GM10248 (cell line): ENCODE results near the gene MON1A.

ENCODE experiments used
- CTCF ChIA-PET: fragments of 300-600 bp; sonication (Branson Sonifier 250); formaldehyde crosslinking; extraction: SDS; loops from one replicate; lab custom pipeline; 2021; ENCODE audit warnings: antibody characterized with exemption; lab: Yijun Ruan, JAX
- POLR2A ChIA-PET: fragments of 350-650 bp; sonication (Branson Sonifier 250); formaldehyde crosslinking; extraction: SDS; loops from one replicate; lab custom pipeline; 2020; ENCODE audit warnings: antibody characterized with exemption; lab: Yijun Ruan, JAX
- DNase-seq: peaks from one replicate; pipeline ENCODE4 v3.0.0; 2012; ENCODE audit errors: extremely low spot score
- TF ChIP-seq, protein P1 (sequence below): IDR thresholded peaks from 2 replicates; pipeline ENCODE4 v1.5.1; 2012; ENCODE audit warnings: mild to moderate bottlenecking, low read depth; ENCODE audit errors: extremely low read depth, missing control alignments, control extremely low read depth

Gene MON1A

DNA sequence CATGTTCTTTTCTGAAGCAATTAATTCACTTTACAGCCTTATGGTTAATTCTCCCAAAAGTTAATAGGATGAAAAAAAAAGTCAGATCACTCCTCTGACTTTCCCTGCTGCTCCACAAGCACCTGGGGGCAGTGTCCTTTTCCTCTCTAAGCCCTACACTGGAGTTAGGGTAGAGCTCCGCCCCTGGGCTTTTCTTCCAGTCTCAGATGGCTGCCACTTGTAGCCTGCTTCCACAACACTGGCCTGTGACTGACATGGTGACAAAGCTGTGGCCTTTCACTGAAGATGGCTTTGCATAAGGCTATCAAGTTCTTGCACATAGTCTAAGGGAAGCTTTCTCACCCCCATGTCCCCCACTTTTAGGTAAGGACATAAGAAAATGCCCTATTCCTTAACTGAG, 1.3 kb upstream of the MON1A start:
- POLR2A ChIA-PET = interaction anchor here (0.6 kb wide), 1 partner anchor 16 kb away, joined by 5 read pairs; no protein-coding TSS in a partner anchor
- DNase-seq = no peak
- TF ChIP-seq, protein P1, sequence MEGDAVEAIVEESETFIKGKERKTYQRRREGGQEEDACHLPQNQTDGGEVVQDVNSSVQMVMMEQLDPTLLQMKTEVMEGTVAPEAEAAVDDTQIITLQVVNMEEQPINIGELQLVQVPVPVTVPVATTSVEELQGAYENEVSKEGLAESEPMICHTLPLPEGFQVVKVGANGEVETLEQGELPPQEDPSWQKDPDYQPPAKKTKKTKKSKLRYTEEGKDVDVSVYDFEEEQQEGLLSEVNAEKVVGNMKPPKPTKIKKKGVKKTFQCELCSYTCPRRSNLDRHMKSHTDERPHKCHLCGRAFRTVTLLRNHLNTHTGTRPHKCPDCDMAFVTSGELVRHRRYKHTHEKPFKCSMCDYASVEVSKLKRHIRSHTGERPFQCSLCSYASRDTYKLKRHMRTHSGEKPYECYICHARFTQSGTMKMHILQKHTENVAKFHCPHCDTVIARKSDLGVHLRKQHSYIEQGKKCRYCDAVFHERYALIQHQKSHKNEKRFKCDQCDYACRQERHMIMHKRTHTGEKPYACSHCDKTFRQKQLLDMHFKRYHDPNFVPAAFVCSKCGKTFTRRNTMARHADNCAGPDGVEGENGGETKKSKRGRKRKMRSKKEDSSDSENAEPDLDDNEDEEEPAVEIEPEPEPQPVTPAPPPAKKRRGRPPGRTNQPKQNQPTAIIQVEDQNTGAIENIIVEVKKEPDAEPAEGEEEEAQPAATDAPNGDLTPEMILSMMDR = no peak
- CTCF ChIA-PET = interaction anchor here (0.9 to 3.2 kb wide), 4 partner anchors 9 to 296 kb away, joined by 3 to 22 read pairs (median 9); partner anchors contain the start of gene RBM6

- TF ChIP-seq, protein P1 = no peak
- ChIA-PET CTCF (interaction anchor here (0.8 to 3.2 kb wide), 11 partner anchors 10 to 297 kb away, joined by 3 to 22 read pairs (median 5); partner anchors contain the start of genes INKA1 and RBM6), POLR2A (interaction anchor here (0.9 to 1.6 kb wide), 3 partner anchors 9 to 16 kb away, joined by 3 to 22 read pairs (median 5); partner anchors contain the start of gene RBM6)
- no peak for DNase-seq
These were observed 618 bp upstream of the MON1A start for GRCh38 chr3:49930168-49930690.

DNA sequence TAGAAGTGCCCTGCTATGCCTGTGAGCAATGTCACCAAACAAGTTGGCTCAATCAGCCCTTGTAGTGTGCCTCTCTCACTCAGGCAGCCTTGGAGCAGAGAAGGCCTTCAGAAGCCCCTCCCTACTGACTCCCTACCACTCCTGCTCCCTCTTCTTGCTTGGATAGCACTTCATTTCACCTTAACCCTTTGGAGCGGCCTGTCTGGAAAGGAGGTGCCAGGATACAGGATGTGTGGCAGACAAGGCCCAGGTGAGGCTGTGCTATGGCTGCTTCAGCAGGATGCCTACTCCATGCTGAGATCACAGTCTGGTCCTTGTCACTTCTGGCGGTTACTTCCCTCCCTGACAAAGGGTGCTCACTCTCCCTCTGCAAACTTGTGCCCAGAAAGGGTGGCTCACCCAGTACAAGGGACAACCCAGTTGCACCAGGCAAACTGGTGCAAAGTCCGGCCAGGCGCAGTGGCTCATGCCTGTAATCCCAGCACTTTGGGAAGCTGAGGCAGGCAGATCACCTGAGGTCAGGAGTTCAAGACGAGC, 1.1 kb downstream of the MON1A start:
- TF ChIP-seq, protein P1 = no peak
- ChIA-PET CTCF (interaction anchor here (1.0 to 3.2 kb wide), 9 partner anchors 11 to 389 kb away, joined by 3 to 22 read pairs (median 5); partner anchors contain the start of gene RBM6), POLR2A (interaction anchor here (0.6 to 1.6 kb wide), 2 partner anchors 11 to 908 kb away, joined by 3 to 22 read pairs; partner anchors contain the start of gene RBM6)
- DNase-seq = no peak

DNA sequence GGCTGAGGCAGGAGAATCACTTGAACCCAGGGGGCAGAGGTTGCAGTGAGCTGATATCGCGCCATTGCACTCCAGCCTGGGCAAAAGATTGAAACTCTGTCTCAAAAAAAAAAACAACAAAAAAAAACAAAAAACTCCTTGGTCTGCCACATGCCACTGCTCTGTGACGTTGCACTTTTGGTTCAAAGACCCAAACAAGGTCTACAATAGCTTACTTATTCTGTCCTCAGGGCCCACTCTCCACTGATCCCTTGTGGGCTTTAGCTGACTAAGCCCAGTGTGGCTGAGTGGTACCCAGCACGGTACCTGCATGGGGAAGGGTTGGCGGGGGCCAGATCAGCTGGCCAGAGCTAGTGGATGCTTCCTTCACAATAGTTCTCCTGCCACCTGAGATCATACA, 1.8 kb downstream of the MON1A start:
- TF ChIP-seq, protein P1 = no peak
- DNase-seq = no peak
- ChIA-PET CTCF (interaction anchor here (1.7 kb wide), 1 partner anchor 12 kb away, joined by 4 read pairs; no protein-coding TSS in a partner anchor), POLR2A (interaction anchor here (0.6 kb wide), 1 partner anchor 194 kb away, joined by 6 read pairs; no protein-coding TSS in a partner anchor)

DNA sequence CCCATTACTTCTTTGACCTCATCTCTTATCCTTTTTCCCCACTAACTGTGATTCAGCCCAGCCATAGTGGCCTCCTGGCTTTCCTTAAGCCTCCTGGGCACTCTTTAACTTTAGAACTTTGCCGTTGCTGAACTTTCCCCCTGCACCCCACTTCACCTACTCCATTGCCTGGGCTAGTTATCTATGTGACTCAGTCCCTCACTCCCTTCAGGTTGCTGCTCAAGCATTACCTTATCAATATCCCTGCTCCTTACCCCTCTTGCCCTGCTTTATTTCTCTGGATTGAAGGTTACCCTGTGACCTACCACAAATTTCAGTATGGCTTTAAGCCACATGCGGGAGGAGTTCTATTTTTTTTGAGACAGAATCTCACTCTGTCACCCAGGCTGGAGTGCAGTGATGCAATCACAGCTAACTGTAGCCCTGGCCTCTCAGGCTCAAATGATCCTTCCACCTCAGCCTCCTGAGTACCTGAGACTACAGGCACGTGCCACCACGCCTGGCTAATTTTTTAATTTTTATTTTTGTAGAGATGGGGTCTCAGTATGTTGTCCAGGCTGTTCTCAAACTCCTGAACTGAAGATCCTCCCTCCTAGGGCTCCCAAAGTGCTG, 3.4 kb downstream of the MON1A start:
- DNase-seq = no peak
- POLR2A ChIA-PET = no interaction called here
- CTCF ChIA-PET = no interaction called here
- TF ChIP-seq, protein P1 = no peak

DNA sequence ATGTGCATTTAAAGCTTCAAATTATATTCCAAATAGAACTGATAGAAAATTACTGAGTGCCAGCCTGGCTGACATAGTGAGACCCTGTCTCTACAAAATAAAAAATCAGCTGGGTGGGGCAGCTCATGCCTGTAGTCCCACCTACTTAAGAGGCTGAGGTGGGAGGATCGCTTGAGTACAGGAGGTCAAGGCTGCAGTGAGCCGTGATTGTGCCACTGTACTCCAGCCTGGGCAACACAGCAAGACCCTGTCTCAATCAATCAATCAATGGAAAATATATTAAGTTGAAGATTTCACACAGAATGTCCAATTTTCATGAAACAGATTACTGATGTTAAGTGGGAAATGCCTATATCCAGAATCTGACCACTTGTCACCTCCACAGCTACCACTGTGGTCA, 4.1 kb downstream of the MON1A start:
- ChIA-PET CTCF (interaction anchor here (0.6 to 2.6 kb wide), 6 partner anchors 10 to 122 kb away, joined by 3 to 7 read pairs (median 4); partner anchors contain the start of gene INKA1), POLR2A (no interaction called here)
- DNase-seq = no peak
- TF ChIP-seq, protein P1 = no peak
